Measurements from ENCODE around the gene OLIG2.

OLIG2 gene

GRCh38 chr21:33019885-33020557 is 5.7 kb upstream of the OLIG2 start:
- TF ChIP-seq CTCF (IDR thresholded peaks at IDR 0.05; ENCODE audit: low read depth, low read length) = no peak
- DNase-seq (ENCODE audit: extremely low read depth, low read depth) = no peak

- TF ChIP-seq CTCF (IDR thresholded peaks at IDR 0.05; ENCODE audit: low read depth, low read length) = no peak
- DNase-seq (ENCODE audit: extremely low read depth, low read depth) = no peak
These were observed 5.1 kb upstream of the OLIG2 start for GRCh38 chr21:33020558-33021100.

- TF ChIP-seq CTCF (IDR thresholded peaks at IDR 0.05; ENCODE audit: low read depth, low read length) = no peak
- DNase-seq (ENCODE audit: extremely low read depth, low read depth) = no peak
These were observed 4.6 kb upstream of the OLIG2 start for GRCh38 chr21:33021150-33021549.

GRCh38 chr21:33021667-33022066 is 4.1 kb upstream of the OLIG2 start:
- no peak for TF ChIP-seq CTCF (IDR thresholded peaks at IDR 0.05; ENCODE audit: low read depth, low read length)
- DNase-seq (ENCODE audit: extremely low read depth, low read depth) = no peak

- no peak for DNase-seq (ENCODE audit: extremely low read depth, low read depth)
- TF ChIP-seq CTCF (IDR thresholded peaks at IDR 0.05; ENCODE audit: low read depth, low read length) = no peak
These were observed 3.3 kb upstream of the OLIG2 start for GRCh38 chr21:33022489-33022827.

- TF ChIP-seq CTCF (IDR thresholded peaks at IDR 0.05; ENCODE audit: low read depth, low read length) = no peak
- no peak for DNase-seq (ENCODE audit: extremely low read depth, low read depth)
These were observed 2.7 kb upstream of the OLIG2 start for GRCh38 chr21:33022828-33023573.

- no peak for TF ChIP-seq CTCF (IDR thresholded peaks at IDR 0.05; ENCODE audit: low read depth, low read length)
- no peak for DNase-seq (ENCODE audit: extremely low read depth, low read depth)
These were observed 2.0 kb upstream of the OLIG2 start for GRCh38 chr21:33023574-33024200.

Measured in AG09319 (cell line).